Measurements from ENCODE around the gene RELL2. TPM values are rescaled to one million over a fixed set of nuclear protein-coding genes. Genes with fewer than 3 reads are reported as not detected.

RELL2 gene
- total RNA-seq, 3 donors from 2014 or later (not counting 1 experiment from before 2014, with no cell fraction given): 5.7 to 6.6 (median 6.1) TPM

DNA sequence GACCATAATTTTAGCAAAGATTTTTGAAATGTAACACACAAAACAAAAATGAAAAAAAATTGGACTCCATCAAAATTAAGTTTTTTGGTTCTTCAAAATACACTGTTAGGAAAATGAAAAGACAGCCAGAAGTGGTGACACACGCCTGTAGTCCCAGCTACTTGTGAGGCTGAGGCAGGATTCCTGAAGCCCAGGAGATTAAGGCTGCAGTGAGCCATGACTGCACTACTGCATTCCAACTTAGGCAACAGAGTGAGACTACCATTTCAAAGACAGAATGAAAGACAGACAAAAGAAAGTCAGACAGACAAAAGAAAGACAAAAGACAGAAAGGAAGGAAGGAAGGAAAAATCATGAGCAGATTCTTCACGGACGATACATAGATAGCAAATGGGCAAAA, 25.5 kb upstream of the RELL2 start:
- no peak for DNase-seq
- Histone ChIP-seq H3K4me3 (ENCODE audit: low read length) (no peak overlapping the region), H3K36me3 (ENCODE audit: control insufficient read depth, insufficient read depth, low read length) (peaks cover 6% of the 10 kb centered on the region), H3K4me1 (ENCODE audit: control insufficient read depth, insufficient read depth, low read length) (peaks cover 43% of the 10 kb centered on the region), H3K27me3 (ENCODE audit: control insufficient read depth, insufficient read depth, low read length) (no peaks in the 10 kb centered on the region), H3K9me3 (ENCODE audit: control insufficient read depth, insufficient read depth, low read length) (no peaks in the 10 kb centered on the region), H3K27ac (ENCODE audit: low read length) (no peak overlapping the region)
- TF ChIP-seq, protein P1, sequence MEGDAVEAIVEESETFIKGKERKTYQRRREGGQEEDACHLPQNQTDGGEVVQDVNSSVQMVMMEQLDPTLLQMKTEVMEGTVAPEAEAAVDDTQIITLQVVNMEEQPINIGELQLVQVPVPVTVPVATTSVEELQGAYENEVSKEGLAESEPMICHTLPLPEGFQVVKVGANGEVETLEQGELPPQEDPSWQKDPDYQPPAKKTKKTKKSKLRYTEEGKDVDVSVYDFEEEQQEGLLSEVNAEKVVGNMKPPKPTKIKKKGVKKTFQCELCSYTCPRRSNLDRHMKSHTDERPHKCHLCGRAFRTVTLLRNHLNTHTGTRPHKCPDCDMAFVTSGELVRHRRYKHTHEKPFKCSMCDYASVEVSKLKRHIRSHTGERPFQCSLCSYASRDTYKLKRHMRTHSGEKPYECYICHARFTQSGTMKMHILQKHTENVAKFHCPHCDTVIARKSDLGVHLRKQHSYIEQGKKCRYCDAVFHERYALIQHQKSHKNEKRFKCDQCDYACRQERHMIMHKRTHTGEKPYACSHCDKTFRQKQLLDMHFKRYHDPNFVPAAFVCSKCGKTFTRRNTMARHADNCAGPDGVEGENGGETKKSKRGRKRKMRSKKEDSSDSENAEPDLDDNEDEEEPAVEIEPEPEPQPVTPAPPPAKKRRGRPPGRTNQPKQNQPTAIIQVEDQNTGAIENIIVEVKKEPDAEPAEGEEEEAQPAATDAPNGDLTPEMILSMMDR (IDR thresholded peaks at IDR 0.05): no peak
- Mint-ChIP-seq H3K27ac (peak overlapping the region; percentile 95 to 96), H3K4me3 (peak overlapping the region; percentile 19), H3K4me1 (peaks cover 86 to 87% of the 10 kb centered on the region in 2 donors), H3K36me3 (no peaks in the 10 kb centered on the region), H3K27me3 (ENCODE audit: low read depth in 2 of 2) (no peaks in the 10 kb centered on the region), H3K9me3 (no peaks in the 10 kb centered on the region)
- intact Hi-C loops (cut with micrococcal nuclease): no loop called here
- WGBS (ENCODE audit: insufficient coverage): 84% methylated on average over 3 of the region's 3 CpGs
- no peak for ATAC-seq

DNA sequence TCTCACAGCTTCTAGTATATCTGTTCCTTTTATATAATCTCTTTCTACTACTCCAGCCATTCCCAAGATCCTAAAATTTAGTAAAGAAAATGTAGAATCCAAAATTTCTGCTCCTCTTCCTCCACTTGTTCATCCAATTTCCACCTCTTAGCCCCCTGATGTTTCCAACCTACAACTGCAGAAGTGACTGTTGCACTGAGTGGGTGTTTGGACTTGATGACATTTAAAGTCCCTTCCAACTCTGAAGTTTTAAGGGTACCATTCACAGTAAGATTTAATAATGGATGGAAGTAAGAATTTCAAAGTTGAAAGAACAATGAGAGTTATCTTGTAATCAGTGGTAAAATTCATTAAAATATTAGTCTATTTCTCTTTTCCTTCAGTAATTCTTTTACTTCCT, 23.5 kb upstream of the RELL2 start:
- H3K27ac ChIP-seq (ENCODE audit: low read length): no peak overlapping the region

DNA sequence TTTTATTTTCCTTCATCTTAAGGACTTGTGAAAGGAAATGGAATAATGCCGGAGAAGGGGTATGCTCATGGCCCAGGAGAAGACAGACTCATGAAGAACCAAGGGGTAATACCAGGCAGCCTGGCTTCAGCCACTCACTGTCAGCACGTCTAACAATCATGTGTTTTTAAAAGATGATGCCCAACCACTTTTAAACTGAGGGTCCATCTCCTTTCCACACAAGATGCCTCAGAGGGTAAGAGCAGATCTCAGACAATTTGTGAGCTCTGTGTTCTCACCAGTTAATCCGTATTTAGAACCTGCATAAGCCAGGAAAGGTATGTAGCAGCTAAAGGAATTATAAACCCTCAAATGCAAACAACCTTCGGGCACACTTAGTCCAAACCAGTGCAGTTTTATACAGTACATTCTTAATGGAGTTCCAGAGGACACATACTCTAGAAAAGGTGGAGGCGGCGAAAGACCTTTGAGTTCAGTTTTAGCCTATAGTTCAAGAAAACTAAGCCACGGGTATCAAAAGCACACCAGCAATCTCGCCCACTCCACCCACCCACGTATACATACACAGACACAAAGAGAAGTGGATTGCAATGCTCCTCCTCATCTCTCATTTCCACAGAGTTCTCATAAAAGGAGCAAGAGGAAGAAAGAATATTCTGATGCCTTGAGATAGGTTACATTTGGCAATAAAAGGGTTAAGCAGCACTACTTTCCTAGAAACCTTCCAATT, 20.6 kb upstream of the RELL2 start:
- Histone ChIP-seq H3K36me3 (ENCODE audit: control insufficient read depth, insufficient read depth, low read length) (peaks cover 14% of the 10 kb centered on the region), H3K4me1 (ENCODE audit: control insufficient read depth, insufficient read depth, low read length) (peaks cover 28% of the 10 kb centered on the region), H3K27ac (ENCODE audit: low read length) (peak overlapping the region; percentile 95), H3K4me3 (ENCODE audit: low read length) (peak overlapping the region; percentile 21), H3K27me3 (ENCODE audit: control insufficient read depth, insufficient read depth, low read length) (no peaks in the 10 kb centered on the region), H3K9me3 (ENCODE audit: control insufficient read depth, insufficient read depth, low read length) (no peaks in the 10 kb centered on the region)
- TF ChIP-seq, protein P1 (IDR thresholded peaks at IDR 0.05): no peak
- Mint-ChIP-seq H3K4me1 (peaks cover 64 to 65% of the 10 kb centered on the region in 2 donors), H3K36me3 (peaks cover 7% of the 10 kb centered on the region), H3K4me3 (peak overlapping the region; percentile 100), H3K27ac (peak overlapping the region; percentile 93 to 96), H3K9me3 (no peaks in the 10 kb centered on the region), H3K27me3 (ENCODE audit: low read depth in 2 of 2) (no peaks in the 10 kb centered on the region)
- no peak for ATAC-seq
- DNase-seq: no peak
- intact Hi-C loops (cut with micrococcal nuclease): no loop called here
- WGBS (ENCODE audit: insufficient coverage): 29% methylated on average over 9 of the region's 9 CpGs

More for the DNA sequence above, 23.5 kb upstream of the RELL2 start:
- Histone ChIP-seq H3K36me3 (ENCODE audit: control insufficient read depth, insufficient read depth, low read length) (peaks cover 6% of the 10 kb centered on the region), H3K4me1 (ENCODE audit: control insufficient read depth, insufficient read depth, low read length) (peaks cover 42% of the 10 kb centered on the region), H3K9me3 (ENCODE audit: control insufficient read depth, insufficient read depth, low read length) (no peaks in the 10 kb centered on the region), H3K27me3 (ENCODE audit: control insufficient read depth, insufficient read depth, low read length) (no peaks in the 10 kb centered on the region), H3K4me3 (ENCODE audit: low read length) (no peak overlapping the region)
- intact Hi-C loops (cut with micrococcal nuclease): no loop called here
- DNase-seq (no peak), ATAC-seq (no peak)
- peak overlapping the region; percentile 84 to 93 for H3K27ac Mint-ChIP-seq
- H3K4me3 Mint-ChIP-seq: peak overlapping the region; percentile 68
- H3K27me3 Mint-ChIP-seq (ENCODE audit: low read depth in 2 of 2): no peaks in the 10 kb centered on the region
- TF ChIP-seq, protein P1 (IDR thresholded peaks at IDR 0.05): no peak
- H3K36me3 Mint-ChIP-seq: peaks cover 7% of the 10 kb centered on the region
- peaks cover 86 to 87% of the 10 kb centered on the region in 2 donors for H3K4me1 Mint-ChIP-seq
- H3K9me3 Mint-ChIP-seq: no peaks in the 10 kb centered on the region

DNA sequence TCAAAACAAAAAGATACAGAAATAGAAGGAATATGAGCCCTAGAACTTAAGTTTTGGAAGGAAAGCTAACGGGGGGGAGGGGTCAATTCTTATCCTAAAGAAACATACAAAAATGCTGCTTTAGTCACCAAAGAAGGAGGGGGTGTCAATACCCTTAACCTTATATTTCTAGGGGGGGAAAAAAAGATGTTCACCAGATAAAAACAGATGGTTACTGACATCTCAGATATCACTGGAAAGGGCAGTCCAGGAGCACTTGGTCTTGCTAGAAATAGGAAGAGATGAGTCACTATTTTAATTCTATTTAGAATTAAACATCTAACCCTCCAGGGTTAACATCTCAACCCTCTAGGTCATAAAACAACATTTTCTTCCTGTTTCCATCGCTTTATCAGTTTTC, 19.7 kb upstream of the RELL2 start:
- Mint-ChIP-seq H3K4me1 (peaks cover 56 to 57% of the 10 kb centered on the region in 2 donors), H3K4me3 (peak overlapping the region; percentile 100), H3K27me3 (ENCODE audit: low read depth in 2 of 2) (no peaks in the 10 kb centered on the region), H3K27ac (peak overlapping the region; percentile 93 to 96), H3K9me3 (no peaks in the 10 kb centered on the region), H3K36me3 (peaks cover 17% of the 10 kb centered on the region)
- intact Hi-C loops (cut with micrococcal nuclease): no loop called here
- H3K27ac ChIP-seq (ENCODE audit: low read length): peak overlapping the region; percentile 95
- H3K4me3 ChIP-seq (ENCODE audit: low read length): peak overlapping the region; percentile 98
- H3K36me3 ChIP-seq (ENCODE audit: control insufficient read depth, insufficient read depth, low read length): peaks cover 21% of the 10 kb centered on the region
- no CpG with 5 or more reads among the region's 2 CpGs for WGBS (ENCODE audit: insufficient coverage)
- no peak for ATAC-seq
- no peak for DNase-seq
- H3K9me3 ChIP-seq (ENCODE audit: control insufficient read depth, insufficient read depth, low read length): no peaks in the 10 kb centered on the region
- no peaks in the 10 kb centered on the region for H3K27me3 ChIP-seq (ENCODE audit: control insufficient read depth, insufficient read depth, low read length)
- TF ChIP-seq, protein P1 (IDR thresholded peaks at IDR 0.05): no peak
- H3K4me1 ChIP-seq (ENCODE audit: control insufficient read depth, insufficient read depth, low read length): peaks cover 22% of the 10 kb centered on the region

Data from natural killer cell (primary cell).